ENCODE data around the gene DOCK3. TPM values are rescaled to one million over a fixed set of nuclear protein-coding genes. Genes with fewer than 3 reads are reported as not detected.

DOCK3 gene
- total and polyA plus RNA-seq, 2 donors (not counting 3 experiments of a cell fraction or from before 2014, with no cell fraction given) = 0.08 to 0.13 TPM

- Histone ChIP-seq H3K4me1 (ENCODE audit: control insufficient read depth, extremely low read depth, insufficient read depth, low read length) (no peaks in the 10 kb centered on the region), H3K36me3 (ENCODE audit: control insufficient read depth in 2 of 2, extremely low read depth in 1 of 2, insufficient read depth in 2 of 2, low read length in 2 of 2) (no peaks in the 10 kb centered on the region), H3K9ac (replicated peaks; ENCODE audit: extremely low read depth, insufficient read depth, low read length) (no peak overlapping the region), H2AFZ (ENCODE audit: low read depth, low read length) (no peak overlapping the region), H3K4me2 (ENCODE audit: insufficient read depth, low read length) (no peak overlapping the region), H4K20me1 (replicated peaks; ENCODE audit: control insufficient read depth, extremely low read depth, insufficient read depth, low read length) (no peaks in the 10 kb centered on the region), H3K9me1 (replicated peaks; ENCODE audit: control insufficient read depth, extremely low read depth, insufficient read depth, low read length) (no peaks in the 10 kb centered on the region), H3K9me3 (replicated peaks; ENCODE audit: control insufficient read depth, insufficient read depth, low read length) (no peaks in the 10 kb centered on the region), H3K4me3 (replicated peaks in 1 of 3; ENCODE audit: insufficient read depth in 1 of 3, low read depth in 1 of 3, low read length in 3 of 3) (no peak overlapping the region), H3K27me3 (ENCODE audit: control insufficient read depth in 2 of 2, insufficient read depth in 2 of 2, low read length in 2 of 2) (no peaks in the 10 kb centered on the region), H3K79me2 (ENCODE audit: control insufficient read depth, insufficient read depth, low read length) (no peaks in the 10 kb centered on the region), H3K27ac (ENCODE audit: insufficient read depth, low read depth, low read length) (no peak overlapping the region)
- no peak for FAIRE-seq
- DNase-seq (ENCODE audit: low read depth, low spot score) = no peak
- BruUV-seq (replicated peaks) = no TSS peak
- ChIA-PET CTCF (no interaction called here), POLR2A (interaction anchor here (0.6 kb wide), 1 partner anchor 54 kb away, joined by 4 read pairs; no protein-coding TSS in a partner anchor)
- dilution Hi-C loops (cut with MboI; ENCODE audit: extremely low pct_ligation_motif_present, low sequenced_read_pairs) = no loop called here
- TF ChIP-seq FOS (IDR thresholded peaks at IDR 0.05; ENCODE audit: borderline replicate concordance, insufficient read depth, low read length) = no peak
- no peak for TF ChIP-seq MYC (IDR thresholded peaks at IDR 0.05; ENCODE audit: low read depth, low read length)
- TF ChIP-seq, protein P1, sequence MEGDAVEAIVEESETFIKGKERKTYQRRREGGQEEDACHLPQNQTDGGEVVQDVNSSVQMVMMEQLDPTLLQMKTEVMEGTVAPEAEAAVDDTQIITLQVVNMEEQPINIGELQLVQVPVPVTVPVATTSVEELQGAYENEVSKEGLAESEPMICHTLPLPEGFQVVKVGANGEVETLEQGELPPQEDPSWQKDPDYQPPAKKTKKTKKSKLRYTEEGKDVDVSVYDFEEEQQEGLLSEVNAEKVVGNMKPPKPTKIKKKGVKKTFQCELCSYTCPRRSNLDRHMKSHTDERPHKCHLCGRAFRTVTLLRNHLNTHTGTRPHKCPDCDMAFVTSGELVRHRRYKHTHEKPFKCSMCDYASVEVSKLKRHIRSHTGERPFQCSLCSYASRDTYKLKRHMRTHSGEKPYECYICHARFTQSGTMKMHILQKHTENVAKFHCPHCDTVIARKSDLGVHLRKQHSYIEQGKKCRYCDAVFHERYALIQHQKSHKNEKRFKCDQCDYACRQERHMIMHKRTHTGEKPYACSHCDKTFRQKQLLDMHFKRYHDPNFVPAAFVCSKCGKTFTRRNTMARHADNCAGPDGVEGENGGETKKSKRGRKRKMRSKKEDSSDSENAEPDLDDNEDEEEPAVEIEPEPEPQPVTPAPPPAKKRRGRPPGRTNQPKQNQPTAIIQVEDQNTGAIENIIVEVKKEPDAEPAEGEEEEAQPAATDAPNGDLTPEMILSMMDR (IDR thresholded peaks at IDR 0.05; ENCODE audit: extremely low read depth in 1 of 2, insufficient read depth in 1 of 2, low read depth in 1 of 2, low read length in 2 of 2) = no peak
- no peak for TF ChIP-seq POLR2AphosphoS5 (IDR thresholded peaks at IDR 0.05; ENCODE audit: insufficient read depth, low read depth, low read length)
- TF ChIP-seq JUN (IDR thresholded peaks at IDR 0.05; ENCODE audit: borderline replicate concordance, insufficient read depth, insufficient read length, low read depth) = no peak
- no peak for TF ChIP-seq MAX (IDR thresholded peaks at IDR 0.05; ENCODE audit: insufficient read depth, insufficient read length)
- no peak for TF ChIP-seq GATA2 (IDR thresholded peaks at IDR 0.05; ENCODE audit: insufficient read depth, insufficient read length, low read depth, low read length)
- no peak for TF ChIP-seq EZH2 (IDR thresholded peaks at IDR 0.05; ENCODE audit: borderline replicate concordance, low read depth, low read length, severe bottlenecking)
- TF ChIP-seq POLR2A (IDR thresholded peaks at IDR 0.05; ENCODE audit: low read depth, low read length) = no peak
- intact Hi-C loops (cut with micrococcal nuclease) = no loop called here
These were observed 166.3 kb downstream of the DOCK3 start for GRCh38 chr3:50840983-50841489.

All from endothelial cell of umbilical vein (primary cell).